ENCODE results near the gene PPP1CA. TPM values are rescaled to one million over a fixed set of nuclear protein-coding genes. Genes with fewer than 3 reads are reported as not detected.
A peak's percentile ranks its signal among the peaks of the same experiment; 100 is the strongest.

PPP1CA gene
- total and polyA plus RNA-seq, 2 donors (not counting 1 experiment from before 2014, with no cell fraction given), result 218 to 251 TPM

GRCh38 chr11:67438158-67438902 is 36.7 kb upstream of the PPP1CA start:
- peaks cover 86% of the 10 kb centered on the region for H3K4me1 Mint-ChIP-seq
- Histone ChIP-seq H3K27ac (ENCODE audit: low read length in 2 of 2) (peak overlapping the region; percentile 68 to 88), H3K4me3 (ENCODE audit: control extremely low read depth in 1 of 5, extremely low read depth in 1 of 5, insufficient read depth in 1 of 5, low read depth in 2 of 5, low read length in 4 of 5) (peak overlapping the region; percentile 32 to 96 (median 86)), H3K27me3 (replicated peaks in 1 of 4; ENCODE audit: control extremely low read depth in 1 of 4, control insufficient read depth in 3 of 4, insufficient read depth in 4 of 4, low read length in 3 of 4) (no peaks in the 10 kb centered on the region), H3K36me3 (replicated peaks in 1 of 2; ENCODE audit: control extremely low read depth in 1 of 2, control insufficient read depth in 1 of 2, extremely low read depth in 1 of 2, insufficient read depth in 2 of 2, low read length in 1 of 2) (peaks cover 0 to 29% of the 10 kb centered on the region in 2 experiments), H3K79me2 (ENCODE audit: control insufficient read depth, insufficient read depth, low read length) (peaks cover 67% of the 10 kb centered on the region), H3K4me1 (ENCODE audit: control insufficient read depth in 2 of 2, insufficient read depth in 2 of 2, low read length in 2 of 2) (peaks cover 76 to 88% of the 10 kb centered on the region in 2 donors), H3K4me2 (replicated peaks; ENCODE audit: low read depth, low read length, poor library complexity, severe bottlenecking) (peak overlapping the region; percentile 99), H3K9ac (ENCODE audit: low read length) (peak overlapping the region; percentile 82), H4K20me1 (ENCODE audit: control insufficient read depth, insufficient read depth, low read length, poor library complexity, severe bottlenecking) (peaks cover 58% of the 10 kb centered on the region), H3K9me3 (ENCODE audit: control extremely low read depth in 1 of 3, control insufficient read depth in 2 of 3, insufficient read depth in 1 of 3, low read length in 2 of 3) (peaks cover 0 to 3% (median 0%) of the 10 kb centered on the region in 3 donors), H2AFZ (ENCODE audit: insufficient read depth, low read depth, low read length, poor library complexity, severe bottlenecking) (no peak overlapping the region)
- TF ChIP-seq EZH2 (IDR thresholded peaks at IDR 0.05; ENCODE audit: borderline replicate concordance, insufficient read depth, low read depth, low read length, poor library complexity, severe bottlenecking), result no peak
- TF ChIP-seq CTCF (IDR thresholded peaks at IDR 0.05), result no peak
- H3K4me3 Mint-ChIP-seq, result peak overlapping the region; percentile 88
- H3K27ac Mint-ChIP-seq, result peak overlapping the region; percentile 98
- peak; percentile 60 for DNase-seq
- no peaks in the 10 kb centered on the region for H3K27me3 Mint-ChIP-seq
- H3K9me3 Mint-ChIP-seq (ENCODE audit: insufficient read depth), result no peaks in the 10 kb centered on the region
- peak; percentile 16 for ATAC-seq (ENCODE audit: low read depth)
- ChIA-PET CTCF (interaction anchor here (1.0 to 4.4 kb wide), 13 partner anchors 9 to 87 kb away, joined by 3 to 63 read pairs (median 8); partner anchors contain the start of genes CABP4, GPR152, PPP1CA and TBC1D10C), POLR2A (interaction anchor here (0.7 to 9.5 kb wide), 20 partner anchors 8 to 198 kb away, joined by 3 to 215 read pairs (median 14); partner anchors contain the start of genes AIP, CLCF1, GPR152 and NUDT8)
- WGBS (ENCODE audit: insufficient coverage), result 68% methylated on average over 21 of the region's 41 CpGs
- intact Hi-C loops (cut with micrococcal nuclease), result no loop called here

Measured in B cell (primary cell).